OCI-LY7 (cell line): Measurements from ENCODE around the gene IGSF9.

Experiments
- EZH2phosphoT487 ChIP-seq: fragments of 200-600 bp; sonication (generic); IDR thresholded peaks from 2 replicates; pipeline ENCODE4 v1.6.1; 2018; ENCODE audit warnings: low read depth, borderline replicate concordance, mild to moderate bottlenecking, mixed run types, antibody characterized with exemption, low read length, moderate library complexity, mixed read lengths
- TF ChIP-seq, protein P1 (sequence below): fragments of 200-600 bp; sonication (generic); conservative IDR thresholded peaks from 2 replicates; pipeline ENCODE4 v1.5.1; 2014; ENCODE audit warnings: mild to moderate bottlenecking, antibody characterized with exemption, low read length, moderate library complexity, mixed read lengths

DNA sequence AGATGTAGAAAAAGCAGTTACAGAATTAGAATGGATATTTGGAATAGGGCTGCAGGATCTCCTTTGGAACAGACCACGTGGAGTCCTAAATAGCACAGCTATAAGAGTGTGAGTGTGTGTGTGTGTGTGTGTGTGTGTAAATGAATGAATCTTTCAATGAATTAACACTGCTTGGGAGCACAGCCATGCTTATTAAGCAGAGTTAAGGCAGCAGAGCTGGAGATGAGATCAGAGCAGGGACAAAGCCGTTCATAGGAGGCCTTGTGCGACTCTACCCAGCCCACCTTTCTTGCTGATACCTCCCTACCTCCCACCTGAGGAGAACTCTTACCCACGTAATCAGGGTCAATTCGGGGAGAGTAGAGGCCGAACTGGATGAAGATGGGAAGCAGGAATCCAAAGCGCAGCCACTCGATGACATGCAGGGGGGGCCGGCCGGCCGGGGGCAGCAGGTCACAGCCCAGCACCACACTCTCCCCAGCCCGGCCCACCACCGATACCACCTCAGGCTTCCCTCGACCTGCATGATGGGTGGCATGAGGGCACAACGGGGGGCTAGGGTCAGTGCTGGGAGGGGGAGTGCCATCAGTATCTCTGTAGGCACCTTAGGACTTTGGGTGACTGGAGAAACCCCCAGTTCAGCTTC lies 2.7 kb downstream of the IGSF9 start:
- TF ChIP-seq, protein P1, sequence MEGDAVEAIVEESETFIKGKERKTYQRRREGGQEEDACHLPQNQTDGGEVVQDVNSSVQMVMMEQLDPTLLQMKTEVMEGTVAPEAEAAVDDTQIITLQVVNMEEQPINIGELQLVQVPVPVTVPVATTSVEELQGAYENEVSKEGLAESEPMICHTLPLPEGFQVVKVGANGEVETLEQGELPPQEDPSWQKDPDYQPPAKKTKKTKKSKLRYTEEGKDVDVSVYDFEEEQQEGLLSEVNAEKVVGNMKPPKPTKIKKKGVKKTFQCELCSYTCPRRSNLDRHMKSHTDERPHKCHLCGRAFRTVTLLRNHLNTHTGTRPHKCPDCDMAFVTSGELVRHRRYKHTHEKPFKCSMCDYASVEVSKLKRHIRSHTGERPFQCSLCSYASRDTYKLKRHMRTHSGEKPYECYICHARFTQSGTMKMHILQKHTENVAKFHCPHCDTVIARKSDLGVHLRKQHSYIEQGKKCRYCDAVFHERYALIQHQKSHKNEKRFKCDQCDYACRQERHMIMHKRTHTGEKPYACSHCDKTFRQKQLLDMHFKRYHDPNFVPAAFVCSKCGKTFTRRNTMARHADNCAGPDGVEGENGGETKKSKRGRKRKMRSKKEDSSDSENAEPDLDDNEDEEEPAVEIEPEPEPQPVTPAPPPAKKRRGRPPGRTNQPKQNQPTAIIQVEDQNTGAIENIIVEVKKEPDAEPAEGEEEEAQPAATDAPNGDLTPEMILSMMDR: no peak
- no peak for TF ChIP-seq EZH2phosphoT487
